Keratinocyte (primary cell): ENCODE measurements around the gene ZNF14. TPM values are rescaled to one million over a fixed set of nuclear protein-coding genes. Genes with fewer than 3 reads are reported as not detected.
A peak's percentile ranks its signal among the peaks of the same experiment; 100 is the strongest.

Experiments used
- DNase-seq: peaks from one replicate; pipeline ENCODE4 v3.0.0-alpha.2; 2011; ENCODE audit warnings: low read depth, missing footprints, low spot score
- FAIRE-seq: peaks from 2 replicates; lab custom pipeline; 2011; peaks lifted over from hg19 to GRCh38; lab: Jason Lieb, UNC
- H2AFZ ChIP-seq: 2 replicates; pipeline ENCODE4 v1.6.0; 2012; ENCODE audit warnings: low read length, control low read depth, inconsistent platforms; ENCODE audit not compliant: control insufficient read depth
- H3K27ac ChIP-seq: 2 replicates; pipeline ENCODE4 v1.5.1; 2011; ENCODE audit warnings: low read length; ENCODE audit not compliant: control insufficient read depth, insufficient read depth
- H3K27me3 ChIP-seq: 3 replicates; pipeline ENCODE4 v1.6.0; 2011; ENCODE audit warnings: low read length; ENCODE audit not compliant: control insufficient read depth, insufficient read depth; ENCODE audit errors: extremely low read depth
- H3K36me3 ChIP-seq, 2 experiments: 2 replicates in 1 of 2; 3 replicates in 1 of 2; pipeline ENCODE4 v1.5.1; 2011; ENCODE audit warnings: low read length in 2 of 2, mild to moderate bottlenecking in 1 of 2; ENCODE audit not compliant: control insufficient read depth in 2 of 2, insufficient read depth in 2 of 2; ENCODE audit errors: extremely low read depth in 1 of 2
- H3K4me1 ChIP-seq: 3 replicates; pipeline ENCODE4 v1.5.1; 2011; ENCODE audit warnings: low read length; ENCODE audit not compliant: control insufficient read depth, insufficient read depth; ENCODE audit errors: extremely low read depth
- H3K4me2 ChIP-seq: 3 replicates; pipeline ENCODE4 v1.6.0; 2011; ENCODE audit warnings: low read depth, low read length; ENCODE audit not compliant: control insufficient read depth, insufficient read depth; ENCODE audit errors: extremely low read depth
- H3K4me3 ChIP-seq, 3 experiments: fragments of 200-600 bp in 1 of 3; sonication (generic) in 1 of 3; 2 replicates in 2 of 3; 3 replicates in 1 of 3; pipeline ENCODE4 v1.5.1; 2011 to 2016; ENCODE audit warnings: low read length in 3 of 3, mild to moderate bottlenecking in 3 of 3, control low read depth in 2 of 3, inconsistent platforms in 1 of 3, low read depth in 1 of 3, mixed read lengths in 1 of 3, mixed run types in 1 of 3, moderate library complexity in 1 of 3; ENCODE audit not compliant: control insufficient read depth in 2 of 3, insufficient read depth in 2 of 3; ENCODE audit errors: extremely low read depth in 1 of 3
- H3K79me2 ChIP-seq: 2 replicates; pipeline ENCODE4 v1.6.0; 2012; ENCODE audit warnings: low read length; ENCODE audit not compliant: control insufficient read depth, insufficient read depth
- H3K9ac ChIP-seq: 3 replicates; pipeline ENCODE4 v1.6.0; 2011; ENCODE audit warnings: low read length; ENCODE audit not compliant: control insufficient read depth, insufficient read depth; ENCODE audit errors: extremely low read depth
- H3K9me1 ChIP-seq: 3 replicates; pipeline ENCODE4 v1.6.0; 2011; ENCODE audit warnings: low read length; ENCODE audit not compliant: control insufficient read depth, insufficient read depth; ENCODE audit errors: extremely low read depth
- H3K9me3 ChIP-seq: 2 replicates; pipeline ENCODE4 v1.5.1; 2012; ENCODE audit warnings: low read depth, low read length; ENCODE audit not compliant: control insufficient read depth
- H4K20me1 ChIP-seq: 3 replicates; pipeline ENCODE4 v1.6.0; 2011; ENCODE audit warnings: low read length; ENCODE audit not compliant: control insufficient read depth, insufficient read depth; ENCODE audit errors: extremely low read depth
- EZH2 ChIP-seq: IDR thresholded peaks from one replicate; pipeline ENCODE4 v1.6.1; 2012; ENCODE audit warnings: inconsistent platforms, mild to moderate bottlenecking, low read length, moderate library complexity
- dilution Hi-C: fragments of 300-500 bp; cut with MboI; formaldehyde crosslinking; loops from one replicate; pipeline ENCODE4 v1.7.0; 2020; ENCODE audit warnings: low sequenced_read_pairs; ENCODE audit not compliant: extremely low pct_ligation_motif_present
- polyA plus RNA-seq, 5 experiments: library from polyadenylated mRNA; depleted of rRNA in 3 of 5; stranded (reverse) in 3 of 5; stranded (forward) in 1 of 5; unstranded in 1 of 5; fragments of >200 nt; gene quantifications; 1 replicate in 1 of 5; 2 replicates in 3 of 5; 3 replicates in 1 of 5; pipeline versions ENCODE4 v1.2.1 to v1.2.3, GENCODE V29; 2011 to 2012; ENCODE audit warnings: missing spikeins in 2 of 5, low read depth in 1 of 5, low replicate concordance in 1 of 5
- TF ChIP-seq, protein P1 (sequence below), 3 experiments: IDR thresholded peaks in 1 of 3; conservative IDR thresholded peaks in 1 of 3; optimal IDR thresholded peaks in 1 of 3; 2 replicates in 2 of 3; 3 replicates in 1 of 3; pipeline versions ENCODE3 to v1.5.1; 2011; ENCODE audit warnings: low read length in 3 of 3, mild to moderate bottlenecking in 3 of 3, moderate library complexity in 2 of 3, control low read depth in 1 of 3, inconsistent platforms in 1 of 3; ENCODE audit not compliant: insufficient read depth in 2 of 3; ENCODE audit errors: extremely low read depth in 1 of 3

Gene ZNF14
- polyA plus RNA-seq, 1 donor (not counting 4 experiments of a cell fraction or from before 2014, with no cell fraction given), result 2.1 TPM

DNA sequence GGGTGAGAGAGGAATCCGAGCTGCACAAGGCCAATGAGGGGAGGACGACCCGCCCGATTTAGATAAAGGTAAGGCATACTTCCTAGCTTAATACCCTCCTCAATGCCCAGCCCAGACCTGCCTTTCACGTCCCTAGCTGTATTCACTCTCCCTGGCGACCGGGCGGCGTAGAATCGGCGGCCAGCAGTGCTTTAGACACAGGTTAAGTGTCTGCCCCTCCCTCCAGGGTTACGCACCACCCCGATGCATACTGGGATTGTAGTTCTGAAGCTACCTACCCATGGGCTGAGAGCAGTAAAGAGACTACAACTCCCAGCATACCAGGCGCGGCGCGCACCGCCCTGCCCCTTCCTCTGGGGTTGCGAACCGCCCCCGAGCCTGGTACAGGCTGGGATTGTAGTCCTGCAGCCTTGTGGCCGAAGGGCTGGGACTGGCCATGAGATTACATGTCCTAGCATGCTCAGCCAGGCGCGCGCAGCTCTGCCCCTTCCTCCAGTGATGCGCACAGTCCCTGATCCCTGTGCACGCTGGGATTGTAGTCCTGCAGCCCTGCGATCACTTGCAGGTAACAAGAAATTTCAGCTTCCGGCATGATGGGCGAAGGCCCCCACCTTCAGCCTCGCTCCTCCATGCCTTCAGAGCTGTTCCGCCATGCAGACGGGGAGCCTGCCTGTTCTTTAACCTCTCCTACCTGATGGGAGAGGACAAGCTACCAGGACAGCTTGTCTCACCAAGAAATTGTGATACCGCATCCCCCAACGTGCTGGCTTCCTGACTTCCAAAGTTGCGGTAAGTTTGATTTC lies 43.5 kb upstream of the ZNF14 start:
- H3K79me2 ChIP-seq, result peaks cover 2% of the 10 kb centered on the region
- H2AFZ ChIP-seq, result peak overlapping the region; percentile 99
- peak overlapping the region; percentile 82 for H3K9ac ChIP-seq
- H3K36me3 ChIP-seq, result no peaks in the 10 kb centered on the region
- FAIRE-seq, result peak; percentile 93
- H3K27ac ChIP-seq, result peak overlapping the region; percentile 72
- no peaks in the 10 kb centered on the region for H3K9me3 ChIP-seq
- H3K4me2 ChIP-seq, result peak overlapping the region; percentile 88
- peak; percentile 95 for DNase-seq
- peak overlapping the region; percentile 80 to 96 (median 85) for H3K4me3 ChIP-seq
- H4K20me1 ChIP-seq, result no peaks in the 10 kb centered on the region
- no peaks in the 10 kb centered on the region for H3K9me1 ChIP-seq
- no peak for TF ChIP-seq EZH2
- TF ChIP-seq, protein P1, sequence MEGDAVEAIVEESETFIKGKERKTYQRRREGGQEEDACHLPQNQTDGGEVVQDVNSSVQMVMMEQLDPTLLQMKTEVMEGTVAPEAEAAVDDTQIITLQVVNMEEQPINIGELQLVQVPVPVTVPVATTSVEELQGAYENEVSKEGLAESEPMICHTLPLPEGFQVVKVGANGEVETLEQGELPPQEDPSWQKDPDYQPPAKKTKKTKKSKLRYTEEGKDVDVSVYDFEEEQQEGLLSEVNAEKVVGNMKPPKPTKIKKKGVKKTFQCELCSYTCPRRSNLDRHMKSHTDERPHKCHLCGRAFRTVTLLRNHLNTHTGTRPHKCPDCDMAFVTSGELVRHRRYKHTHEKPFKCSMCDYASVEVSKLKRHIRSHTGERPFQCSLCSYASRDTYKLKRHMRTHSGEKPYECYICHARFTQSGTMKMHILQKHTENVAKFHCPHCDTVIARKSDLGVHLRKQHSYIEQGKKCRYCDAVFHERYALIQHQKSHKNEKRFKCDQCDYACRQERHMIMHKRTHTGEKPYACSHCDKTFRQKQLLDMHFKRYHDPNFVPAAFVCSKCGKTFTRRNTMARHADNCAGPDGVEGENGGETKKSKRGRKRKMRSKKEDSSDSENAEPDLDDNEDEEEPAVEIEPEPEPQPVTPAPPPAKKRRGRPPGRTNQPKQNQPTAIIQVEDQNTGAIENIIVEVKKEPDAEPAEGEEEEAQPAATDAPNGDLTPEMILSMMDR (optimal IDR thresholded peaks at IDR 0.05 in 1 of 3, IDR thresholded peaks at IDR 0.05 in 1 of 3, conservative IDR thresholded peaks at IDR 0.05 in 1 of 3; ENCODE audit: extremely low read depth in 1 of 3, insufficient read depth in 2 of 3, low read length in 3 of 3), result no peak
- no peaks in the 10 kb centered on the region for H3K27me3 ChIP-seq
- dilution Hi-C loops, result no loop called here
- peaks cover 3% of the 10 kb centered on the region for H3K4me1 ChIP-seq

DNA sequence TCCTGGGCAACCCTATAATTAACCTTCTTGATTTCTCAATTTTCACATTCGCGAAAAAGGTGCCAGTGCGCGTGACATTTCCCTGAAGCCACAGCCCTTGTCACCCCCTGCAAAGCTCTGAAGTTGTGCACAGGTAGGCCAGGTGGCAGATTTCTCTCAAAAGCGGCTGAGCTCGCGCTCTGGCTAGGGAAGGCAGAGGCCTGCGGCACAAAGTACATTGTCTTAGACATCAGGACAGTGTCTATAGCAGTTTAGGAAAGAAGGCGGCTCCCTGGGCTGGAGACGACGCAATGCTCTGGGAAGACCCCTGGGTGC lies 42.9 kb upstream of the ZNF14 start:
- no peak for FAIRE-seq
- dilution Hi-C loops, result no loop called here

More for the DNA sequence above, 42.9 kb upstream of the ZNF14 start:
- no peak for TF ChIP-seq EZH2
- TF ChIP-seq, protein P1 (optimal IDR thresholded peaks at IDR 0.05 in 1 of 3, IDR thresholded peaks at IDR 0.05 in 1 of 3, conservative IDR thresholded peaks at IDR 0.05 in 1 of 3; ENCODE audit: extremely low read depth in 1 of 3, insufficient read depth in 2 of 3, low read length in 3 of 3), result no peak
- no peaks in the 10 kb centered on the region for H3K27me3 ChIP-seq
- peak overlapping the region; percentile 80 to 96 (median 85) for H3K4me3 ChIP-seq
- peak overlapping the region; percentile 82 for H3K9ac ChIP-seq
- H3K9me3 ChIP-seq, result no peaks in the 10 kb centered on the region
- H3K79me2 ChIP-seq, result peaks cover 2% of the 10 kb centered on the region
- H3K36me3 ChIP-seq, result no peaks in the 10 kb centered on the region
- H3K9me1 ChIP-seq, result no peaks in the 10 kb centered on the region
- peak overlapping the region; percentile 87 for H3K4me2 ChIP-seq
- no peaks in the 10 kb centered on the region for H4K20me1 ChIP-seq
- DNase-seq, result no peak
- peak overlapping the region; percentile 72 for H3K27ac ChIP-seq
- H2AFZ ChIP-seq, result peak overlapping the region; percentile 99
- peaks cover 3% of the 10 kb centered on the region for H3K4me1 ChIP-seq
